OCI-LY1 (cell line): Measurements from ENCODE around the gene TTLL5.

Experiments used
- H2AFZ ChIP-seq: fragments of 200-600 bp; sonication (generic), shearing (Covaris generic); 2 replicates; pipeline ENCODE4 v1.6.0; 2014; ENCODE audit warnings: antibody characterized with exemption, mild to moderate bottlenecking, low read length
- H3F3A ChIP-seq: fragments of 200-600 bp; sonication (generic), shearing (Covaris generic); 2 replicates; pipeline ENCODE4 v1.6.0; 2014; ENCODE audit warnings: mild to moderate bottlenecking, antibody characterized with exemption, low read length, moderate library complexity; ENCODE audit not compliant: insufficient read depth
- H3K27ac ChIP-seq: fragments of 200-600 bp; sonication (generic); 2 replicates; pipeline ENCODE4 v1.5.1; 2014; ENCODE audit warnings: low read length, mixed run types, mild to moderate bottlenecking, low read depth; ENCODE audit not compliant: poor library complexity, severe bottlenecking
- H3K27me3 ChIP-seq: fragments of 200-600 bp; sonication (generic); 2 replicates; pipeline ENCODE4 v1.6.0; 2014; ENCODE audit warnings: antibody characterized with exemption, mild to moderate bottlenecking, low read length, moderate library complexity; ENCODE audit not compliant: insufficient read depth
- H3K36me3 ChIP-seq: fragments of 200-600 bp; sonication (generic); 2 replicates; pipeline ENCODE4 v1.6.1; 2014; ENCODE audit warnings: mild to moderate bottlenecking, antibody characterized with exemption, low read length, moderate library complexity, mixed read lengths; ENCODE audit not compliant: insufficient read depth
- H3K4me1 ChIP-seq: fragments of 200-600 bp; sonication (generic); 2 replicates; pipeline ENCODE4 v1.5.1; 2014; ENCODE audit warnings: mild to moderate bottlenecking, low read length, moderate library complexity; ENCODE audit not compliant: insufficient read depth, severe bottlenecking
- H3K4me2 ChIP-seq: fragments of 200-600 bp; sonication (generic), shearing (Covaris generic); 2 replicates; pipeline ENCODE4 v1.6.1; 2014; ENCODE audit warnings: low read length
- H3K4me3 ChIP-seq: fragments of 200-600 bp; sonication (generic); 2 replicates; pipeline ENCODE4 v1.5.1; 2014; ENCODE audit warnings: low read length, low read depth, mild to moderate bottlenecking, mixed read lengths; ENCODE audit not compliant: poor library complexity, severe bottlenecking
- H3K79me2 ChIP-seq: fragments of 200-600 bp; shearing (Covaris generic); 2 replicates; pipeline ENCODE4 v1.6.1; 2016; ENCODE audit warnings: mixed run types, low read length, mixed read lengths; ENCODE audit not compliant: insufficient read depth
- H3K9ac ChIP-seq: fragments of 200-600 bp; sonication (generic), shearing (Covaris generic); 2 replicates; pipeline ENCODE4 v1.6.1; 2014; ENCODE audit warnings: mild to moderate bottlenecking, low read length, mixed read lengths
- H3K9me2 ChIP-seq: fragments of 200-600 bp; sonication (generic), shearing (Covaris generic); 2 replicates; pipeline ENCODE4 v1.6.1; 2014; ENCODE audit warnings: low read depth, mild to moderate bottlenecking, low read length, mixed read lengths
- H3K9me3 ChIP-seq: fragments of 200-600 bp; shearing (Covaris generic); 2 replicates; pipeline ENCODE4 v1.6.1; 2014; ENCODE audit warnings: low read length, mixed read lengths
- H4K20me1 ChIP-seq: fragments of 200-600 bp; sonication (generic), shearing (Covaris generic); 2 replicates; pipeline ENCODE4 v1.6.0; 2016; ENCODE audit warnings: mild to moderate bottlenecking, low read length; ENCODE audit not compliant: insufficient read depth
- CTCF ChIP-seq: fragments of 200-600 bp; sonication (generic), shearing (Covaris generic); IDR thresholded peaks from 2 replicates; pipeline ENCODE4 v1.5.1; 2017; ENCODE audit warnings: mild to moderate bottlenecking, antibody characterized with exemption, low read length, moderate library complexity, mixed read lengths
- EZH2 ChIP-seq: fragments of 200-600 bp; sonication (generic), shearing (Covaris generic); IDR thresholded peaks from 2 replicates; pipeline ENCODE4 v1.8.0; 2017; ENCODE audit warnings: borderline replicate concordance, mixed run types, mild to moderate bottlenecking, antibody characterized with exemption, low read length, moderate library complexity, mixed read lengths

Gene TTLL5

GRCh38 chr14:75723716-75724115 is 62.7 kb downstream of the TTLL5 start:
- H3K36me3 ChIP-seq, result peaks cover 25% of the 10 kb centered on the region
- no peaks in the 10 kb centered on the region for H3K79me2 ChIP-seq
- H3K27ac ChIP-seq, result no peak overlapping the region
- H3K4me1 ChIP-seq, result no peaks in the 10 kb centered on the region
- H4K20me1 ChIP-seq, result no peaks in the 10 kb centered on the region
- no peak overlapping the region for H3K9ac ChIP-seq
- no peak overlapping the region for H3K4me3 ChIP-seq
- H3K9me2 ChIP-seq, result no peaks in the 10 kb centered on the region
- H3K9me3 ChIP-seq, result 0 out of 2 replicates have a peak, but pooled peaks cover 9% of the 10 kb centered on the region
- H2AFZ ChIP-seq, result no peak overlapping the region
- no peak overlapping the region for H3K4me2 ChIP-seq
- no peaks in the 10 kb centered on the region for H3K27me3 ChIP-seq
- TF ChIP-seq CTCF (no peak), EZH2 (no peak)
- H3F3A ChIP-seq, result no peaks in the 10 kb centered on the region

- H3K4me1 ChIP-seq, result no peaks in the 10 kb centered on the region
- H3K36me3 ChIP-seq, result peaks cover 25% of the 10 kb centered on the region
- no peaks in the 10 kb centered on the region for H3K9me2 ChIP-seq
- H3K9ac ChIP-seq, result no peak overlapping the region
- no peak overlapping the region for H3K4me3 ChIP-seq
- TF ChIP-seq EZH2 (no peak), CTCF (no peak)
- no peak overlapping the region for H2AFZ ChIP-seq
- H4K20me1 ChIP-seq, result no peaks in the 10 kb centered on the region
- H3K79me2 ChIP-seq, result no peaks in the 10 kb centered on the region
- H3K27me3 ChIP-seq, result no peaks in the 10 kb centered on the region
- no peak overlapping the region for H3K4me2 ChIP-seq
- no peaks in the 10 kb centered on the region for H3F3A ChIP-seq
- 0 out of 2 replicates have a peak, but pooled peaks cover 9% of the 10 kb centered on the region for H3K9me3 ChIP-seq
- no peak overlapping the region for H3K27ac ChIP-seq
These were observed 63.6 kb downstream of the TTLL5 start for GRCh38 chr14:75724414-75725204.

- Histone ChIP-seq H3F3A (no peaks in the 10 kb centered on the region), H3K36me3 (peaks cover 25% of the 10 kb centered on the region), H3K4me3 (no peak overlapping the region), H3K9me2 (no peaks in the 10 kb centered on the region), H3K4me2 (no peak overlapping the region), H4K20me1 (no peaks in the 10 kb centered on the region), H3K27ac (no peak overlapping the region), H3K9ac (no peak overlapping the region), H3K4me1 (no peaks in the 10 kb centered on the region), H3K79me2 (no peaks in the 10 kb centered on the region), H2AFZ (no peak overlapping the region), H3K27me3 (no peaks in the 10 kb centered on the region), H3K9me3 (0 out of 2 replicates have a peak, but pooled peaks cover 9% of the 10 kb centered on the region)
- TF ChIP-seq CTCF (no peak), EZH2 (no peak)
These were observed 64.4 kb downstream of the TTLL5 start for GRCh38 chr14:75725481-75725880.
